NK-92 treated with Interleukin-12 subunit alpha and Interleukin-12 subunit beta, amount 100 ng/mL, for 24 hours (cell line): ENCODE measurements around the gene SHLD1.

Source experiments
- DNase-seq: peaks from one replicate; lab custom pipeline; 2025; lab: John Stamatoyannopoulos, UW

Gene SHLD1

DNA sequence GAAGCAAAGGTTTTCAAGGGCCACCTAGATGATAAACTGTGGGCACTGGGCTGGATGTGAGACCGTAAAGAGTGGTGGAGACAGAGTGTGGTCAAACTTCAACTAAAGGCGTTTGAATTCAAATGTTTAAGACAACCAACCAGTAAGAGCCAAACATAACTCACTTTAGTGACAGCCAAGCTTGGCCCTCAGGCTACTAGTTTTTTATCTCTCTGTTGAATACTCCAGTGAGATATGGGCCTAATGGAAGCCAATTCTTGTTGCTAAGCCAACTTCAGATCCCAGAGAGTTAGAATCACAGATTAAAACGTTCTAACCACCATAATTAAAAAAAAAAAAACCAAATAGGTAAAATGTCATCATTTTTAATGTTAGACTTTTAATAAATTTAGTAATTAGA is 142.9 kb downstream of the SHLD1 start:
- DNase-seq: no peak

DNA sequence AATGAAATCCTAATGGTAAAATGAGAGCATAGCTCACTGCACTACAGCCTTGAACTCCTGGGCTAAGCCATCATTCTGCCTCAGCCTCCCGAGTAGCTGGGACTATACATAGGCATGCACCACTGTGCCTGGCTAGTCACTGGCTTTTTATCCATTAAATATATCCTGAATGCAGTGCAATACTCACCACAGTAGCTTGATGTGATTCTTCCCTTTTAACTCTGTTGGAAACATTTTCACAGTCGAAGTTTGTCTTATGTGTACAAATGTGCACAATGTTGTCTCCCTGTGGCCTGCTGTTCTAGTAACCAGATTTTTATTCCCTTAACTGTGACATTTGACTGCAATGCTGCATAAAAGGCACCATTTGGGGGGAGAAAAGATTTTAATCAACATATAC is 143.4 kb downstream of the SHLD1 start:
- DNase-seq: no peak

DNA sequence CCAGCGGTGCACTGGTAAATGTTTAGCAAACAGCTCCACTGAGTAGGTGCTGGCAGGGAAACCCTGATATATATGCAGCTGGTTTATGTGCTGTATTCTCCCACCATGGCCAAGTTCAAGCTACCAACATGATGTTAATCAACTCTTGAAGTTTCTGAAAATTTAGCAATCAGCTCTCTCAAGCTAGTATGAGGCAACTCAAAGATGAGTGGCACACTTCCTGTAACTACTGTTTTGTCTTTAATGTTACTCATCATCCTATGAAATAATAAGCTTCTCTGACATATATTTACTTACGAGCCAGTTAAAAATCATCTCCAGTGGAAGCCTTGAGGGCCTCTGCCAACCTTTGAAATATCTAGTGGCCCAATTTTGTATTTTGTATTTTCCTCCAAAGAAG is 145.4 kb downstream of the SHLD1 start:
- no peak for DNase-seq

DNA sequence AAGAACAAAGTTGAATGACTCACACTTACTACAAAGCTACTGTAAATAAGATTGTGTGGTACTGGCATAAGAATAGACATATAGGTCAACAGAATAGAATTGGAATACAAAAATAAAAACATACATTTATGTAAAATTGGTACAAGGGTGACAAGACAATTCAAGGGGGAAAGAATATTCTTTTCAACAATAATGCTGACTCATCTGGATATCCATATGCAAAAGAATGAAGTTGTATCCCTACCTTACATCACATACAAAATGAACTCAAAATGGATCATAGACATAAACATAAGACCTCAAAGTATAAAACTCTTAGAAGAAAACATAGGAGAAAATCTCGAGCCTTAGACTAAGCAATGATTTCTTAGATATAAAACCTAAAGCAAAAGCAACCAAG is 149.2 kb downstream of the SHLD1 start:
- DNase-seq: no peak

DNA sequence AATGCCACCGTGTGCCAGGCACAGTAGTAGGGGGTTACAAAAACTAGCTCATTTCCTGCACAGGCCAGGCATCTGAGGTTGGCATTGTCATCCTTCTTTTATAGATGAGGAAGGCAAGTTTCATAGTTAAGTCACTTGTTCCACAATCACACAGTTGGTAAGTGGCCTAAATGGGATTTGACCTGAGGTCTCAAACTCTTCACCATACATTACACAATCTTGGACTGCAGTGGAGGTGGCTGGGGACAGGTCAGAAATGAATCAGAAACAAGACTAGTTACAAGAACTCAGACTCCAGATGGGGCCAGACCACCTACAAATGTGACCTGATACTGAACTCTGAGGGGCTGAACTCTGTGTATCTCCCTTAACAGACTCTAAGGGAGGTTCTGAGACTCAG is 150.7 kb downstream of the SHLD1 start:
- DNase-seq: no peak

DNA sequence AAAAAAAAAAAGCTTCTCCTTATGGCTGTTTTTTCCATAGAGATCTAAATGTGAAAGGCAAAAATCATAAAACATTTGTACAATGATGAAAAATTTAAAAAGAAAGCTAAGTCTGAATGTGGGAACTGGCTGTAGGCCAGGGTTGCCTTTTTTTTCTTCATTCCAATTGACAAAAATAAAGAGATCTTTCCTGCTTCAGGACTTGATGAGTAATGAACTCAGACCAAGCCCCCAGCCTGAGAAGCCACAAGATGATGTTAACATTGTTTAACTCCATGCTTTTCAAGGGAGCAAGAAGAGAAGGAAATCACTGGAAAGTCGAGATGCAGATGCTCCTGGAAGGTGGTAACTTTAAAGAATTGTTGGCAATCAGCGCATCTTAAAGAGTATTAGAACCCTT is 158.8 kb downstream of the SHLD1 start:
- DNase-seq: no peak

DNA sequence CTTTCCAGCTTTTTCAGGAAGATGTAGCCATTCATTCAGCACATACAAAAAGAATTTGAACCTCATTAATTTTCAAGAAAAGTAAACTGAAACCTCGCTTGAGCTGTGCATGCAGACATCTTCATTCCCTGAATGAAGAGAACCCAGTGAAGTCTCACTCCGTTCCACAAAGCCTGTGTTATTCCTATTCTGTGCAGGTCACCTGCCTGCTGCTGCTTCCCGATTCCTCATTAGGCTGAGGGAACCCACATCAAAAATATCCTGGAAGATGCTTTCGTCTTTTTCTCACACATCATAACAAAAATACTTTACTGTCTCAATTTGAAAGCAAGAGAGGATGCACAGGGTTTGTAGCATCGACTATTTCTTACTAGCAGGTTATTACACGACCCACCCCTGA is 160.0 kb downstream of the SHLD1 start:
- no peak for DNase-seq

DNA sequence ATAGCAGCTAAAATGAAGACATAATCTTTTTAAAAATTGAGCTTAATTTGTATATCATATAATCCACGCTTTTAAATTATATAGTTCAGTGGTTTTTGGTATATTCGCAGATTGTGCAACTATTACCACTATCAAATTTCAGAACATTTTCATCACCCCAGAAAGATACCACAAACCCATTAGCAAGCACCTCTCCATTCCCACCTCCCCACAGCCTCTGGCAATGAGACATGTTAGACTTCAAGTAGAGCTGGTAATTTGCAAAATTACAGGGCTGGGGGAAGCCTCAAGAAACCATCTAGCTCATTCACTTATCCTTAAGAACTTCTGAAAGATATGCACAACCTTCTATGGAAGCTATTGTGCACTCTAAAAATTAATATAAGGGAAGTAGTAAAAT is 163.0 kb downstream of the SHLD1 start:
- DNase-seq: peak; percentile 56
